HG03139 (cell line): Measurements from ENCODE around the gene GPC1.

Experiments
- ATAC-seq: cut with Tn5 transposase; IDR thresholded peaks from one replicate; pipeline ENCODE4 v1.9.1; 2021; ENCODE audit not compliant: unreplicated experiment

Gene GPC1

GRCh38 chr2:240454106-240454901 lies 18.8 kb downstream of the GPC1 start:
- ATAC-seq: no peak

- ATAC-seq: no peak
These were observed 19.8 kb downstream of the GPC1 start for GRCh38 chr2:240455272-240455646.

DNA sequence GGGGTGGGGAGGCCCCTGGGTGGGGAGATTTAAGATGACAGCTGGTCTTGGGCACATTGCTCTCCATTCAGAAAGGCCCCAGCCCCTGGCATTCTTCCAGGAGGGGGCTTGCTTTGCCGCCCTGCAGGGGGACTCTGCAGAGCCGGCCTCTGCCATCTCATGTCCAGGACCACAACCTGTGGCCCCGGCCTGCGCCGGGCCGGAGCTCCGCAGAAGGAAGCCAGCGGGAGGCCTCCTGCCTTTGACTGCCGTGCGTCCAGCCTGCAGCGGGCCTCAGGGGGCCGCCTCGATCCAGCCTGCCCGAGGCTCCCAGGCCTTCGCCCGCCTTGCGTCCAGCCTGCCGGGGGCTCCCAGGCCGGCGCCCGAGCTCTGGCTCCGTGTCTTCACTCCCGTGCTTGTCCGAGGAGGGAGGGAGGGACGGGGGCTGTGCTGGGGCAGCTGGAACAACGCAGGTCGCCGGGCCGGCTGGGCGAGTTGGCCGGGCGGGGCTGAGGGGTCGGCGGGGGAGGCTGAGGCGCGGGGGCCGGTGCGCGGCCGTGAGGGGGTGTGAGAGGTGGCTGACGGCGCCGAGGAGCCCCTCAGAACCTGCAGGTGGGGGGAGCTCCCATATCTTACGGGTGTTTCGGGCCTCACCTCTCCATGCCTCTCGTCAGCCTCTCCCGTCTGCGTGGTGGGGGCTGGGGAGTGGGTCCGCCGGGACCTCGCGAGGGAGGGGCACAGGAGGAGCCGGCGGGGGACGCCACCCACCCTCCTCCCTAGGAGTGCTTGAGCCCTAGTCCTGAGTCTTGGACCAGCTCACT lies 20.4 kb downstream of the GPC1 start:
- no peak for ATAC-seq

- no peak for ATAC-seq
These were observed 21.2 kb downstream of the GPC1 start for GRCh38 chr2:240456447-240457222.

DNA sequence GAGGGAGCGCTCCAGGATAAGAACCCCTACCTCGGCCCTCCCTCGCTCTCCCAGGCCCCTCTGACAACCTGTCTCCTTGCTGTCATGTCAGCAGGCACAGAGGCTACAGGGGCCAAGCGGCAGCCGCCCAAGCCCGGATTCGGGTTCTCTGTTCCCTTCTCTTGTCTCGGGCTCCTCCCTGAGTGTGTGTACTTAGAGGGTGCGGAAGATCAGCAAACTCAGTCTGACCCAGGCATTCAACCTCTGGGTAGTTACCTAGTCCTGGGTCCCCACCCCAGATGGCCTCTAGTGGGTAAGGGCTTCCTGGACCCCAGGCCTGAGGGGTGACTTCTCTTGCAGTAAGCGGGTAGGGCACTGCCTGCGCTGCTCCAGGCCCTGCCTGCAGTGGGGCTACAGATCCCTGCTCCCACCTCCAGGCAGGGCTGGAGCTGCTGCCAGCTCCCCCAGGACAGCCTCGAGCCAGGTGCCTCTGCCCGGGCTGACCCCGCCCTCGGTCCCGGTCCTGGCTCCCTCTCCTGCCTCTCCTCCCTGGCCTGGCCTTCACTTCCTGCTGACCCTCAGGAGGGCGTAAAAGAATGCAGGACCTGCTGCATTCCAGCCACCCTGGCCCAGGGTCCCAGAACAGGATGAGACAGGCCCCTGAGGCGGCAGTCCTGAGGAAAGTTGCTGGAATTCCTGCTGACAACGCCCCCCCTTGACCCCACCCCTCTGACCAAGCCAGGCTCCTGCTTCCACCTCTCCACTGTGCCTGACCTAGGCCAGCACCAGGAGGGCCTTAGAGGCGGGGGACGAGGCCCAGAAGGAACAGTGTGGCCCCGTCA lies 22.0 kb downstream of the GPC1 start:
- no peak for ATAC-seq

GRCh38 chr2:240458044-240458899 lies 22.8 kb downstream of the GPC1 start:
- no peak for ATAC-seq

GRCh38 chr2:240458900-240459391 lies 23.5 kb downstream of the GPC1 start:
- no peak for ATAC-seq

DNA sequence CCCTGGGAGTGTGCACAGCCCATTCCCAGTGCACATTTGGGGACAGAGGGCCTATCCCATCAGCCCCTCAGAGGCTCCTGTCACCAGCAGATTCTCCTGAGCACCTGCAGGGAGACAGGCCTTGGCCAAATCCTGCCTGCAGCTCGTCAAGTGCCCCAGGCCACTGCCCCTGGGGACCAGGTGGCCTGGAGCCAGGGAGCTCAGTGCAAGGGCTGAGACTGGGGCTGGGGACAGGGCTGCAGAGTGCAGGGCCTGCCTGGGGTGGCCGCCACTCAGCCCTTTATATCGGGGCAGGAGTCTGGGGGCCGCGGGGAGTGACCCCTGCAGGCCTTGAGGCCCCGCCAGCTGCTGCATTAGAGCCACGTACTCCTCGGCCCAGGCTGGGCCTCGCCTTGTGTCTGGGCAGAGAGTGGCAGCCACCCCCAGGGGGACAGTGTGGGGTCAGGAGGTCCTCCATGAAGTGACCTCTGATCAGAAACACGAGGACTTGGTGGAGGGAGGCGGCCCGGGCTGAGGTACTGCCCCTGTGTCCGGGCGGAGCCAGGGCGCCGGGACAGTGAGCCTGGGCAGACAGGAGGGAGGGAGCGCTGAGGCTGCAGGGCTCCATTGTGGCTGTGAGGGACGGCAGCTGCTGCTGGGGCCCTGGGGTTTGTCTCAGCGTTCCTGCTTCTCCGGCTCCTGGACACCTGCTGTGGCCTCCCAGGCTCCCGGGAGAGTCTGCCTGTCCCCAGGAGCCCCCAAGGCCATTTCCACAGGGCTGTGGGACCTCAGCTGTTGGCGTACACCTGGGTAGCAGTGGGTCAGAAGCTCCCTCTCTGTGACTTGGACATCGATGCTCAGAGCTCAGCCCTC lies 24.2 kb downstream of the GPC1 start:
- ATAC-seq: no peak

DNA sequence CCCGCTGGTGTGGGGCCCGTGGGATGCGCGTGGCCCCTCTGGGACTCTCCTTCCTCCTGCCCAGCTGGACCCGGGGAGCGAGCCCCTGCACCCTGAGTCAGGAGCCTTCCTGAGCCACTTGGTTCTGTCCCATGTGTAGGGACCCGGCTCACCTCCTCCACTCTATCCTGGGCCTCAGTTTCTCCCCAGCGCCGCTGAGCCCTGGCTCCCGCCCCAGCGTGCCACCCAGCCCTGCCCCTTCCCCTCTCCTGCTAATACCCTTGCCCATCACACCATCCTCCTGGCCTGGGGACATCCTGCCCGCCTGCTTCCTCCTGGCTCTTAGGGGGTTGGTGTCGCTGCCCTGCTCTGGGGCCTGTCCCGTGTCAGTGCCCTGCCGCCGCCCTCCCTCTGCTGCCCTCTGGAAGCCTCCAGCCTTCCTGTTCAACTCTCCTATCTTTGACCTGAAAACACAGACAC lies 24.8 kb downstream of the GPC1 start:
- no peak for ATAC-seq

DNA sequence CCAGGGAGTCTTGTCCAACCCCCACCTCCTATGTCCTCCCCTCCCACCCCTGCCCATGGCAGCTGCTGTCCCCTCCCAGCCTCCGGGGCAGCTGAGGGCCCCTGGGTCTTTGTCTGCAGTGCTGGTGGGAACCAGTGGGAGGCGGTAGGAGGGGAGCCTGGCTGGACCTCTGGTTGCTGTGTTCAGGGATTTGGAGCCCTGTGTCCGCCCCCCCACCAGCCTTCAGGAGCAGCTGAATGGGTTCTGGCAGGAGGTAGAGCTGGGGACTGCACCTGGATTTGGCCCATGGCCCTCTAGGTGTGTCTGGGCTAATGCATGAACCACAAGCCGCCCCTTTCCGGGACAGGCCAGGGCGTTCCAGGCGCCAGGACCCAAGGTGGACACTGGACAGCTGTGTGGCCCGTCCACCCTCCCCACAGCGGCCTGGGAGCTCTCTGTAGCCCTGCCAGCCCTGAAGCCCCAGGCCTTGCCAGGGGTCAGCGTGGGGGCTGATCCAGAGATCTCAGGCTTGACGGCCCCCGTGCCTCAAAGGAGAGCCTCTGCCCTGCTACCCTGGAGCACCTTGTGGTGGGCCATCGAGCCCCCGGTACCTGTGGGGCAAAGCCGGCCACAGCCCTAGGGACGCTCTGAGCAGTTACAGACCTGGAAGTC lies 25.4 kb downstream of the GPC1 start:
- ATAC-seq: no peak

DNA sequence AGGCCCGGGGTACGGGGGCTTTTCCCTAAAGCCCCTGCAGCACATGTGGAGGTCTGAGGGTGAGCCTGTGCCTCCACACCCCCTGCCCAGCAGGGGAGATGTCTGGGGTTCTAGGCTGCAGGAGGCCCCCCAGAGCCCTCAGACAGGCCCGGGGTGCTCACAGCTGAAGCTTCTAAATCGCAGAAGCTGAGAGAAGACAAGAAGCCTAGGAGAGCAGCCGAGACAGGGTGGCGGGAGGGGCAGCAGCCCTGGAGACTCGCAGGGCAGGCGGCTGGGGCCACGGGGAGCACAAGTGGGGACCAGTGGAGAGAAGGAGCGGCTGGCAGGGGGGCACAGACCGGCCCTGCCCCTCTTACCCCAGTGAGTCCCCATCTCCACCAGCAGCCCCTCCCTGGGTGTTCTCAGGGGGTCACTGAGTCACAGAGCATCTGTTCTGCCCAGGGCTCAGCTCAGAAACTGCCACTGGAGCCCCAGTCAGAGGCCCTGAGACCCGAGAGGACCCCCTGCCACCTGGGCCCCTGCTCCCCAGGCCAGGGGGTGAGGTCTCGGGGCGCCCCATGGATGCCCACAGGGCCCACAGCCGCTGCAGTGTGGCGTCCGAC lies 26.1 kb downstream of the GPC1 start:
- ATAC-seq: no peak

- ATAC-seq: no peak
These were observed 26.7 kb downstream of the GPC1 start for GRCh38 chr2:240462073-240462706.

DNA sequence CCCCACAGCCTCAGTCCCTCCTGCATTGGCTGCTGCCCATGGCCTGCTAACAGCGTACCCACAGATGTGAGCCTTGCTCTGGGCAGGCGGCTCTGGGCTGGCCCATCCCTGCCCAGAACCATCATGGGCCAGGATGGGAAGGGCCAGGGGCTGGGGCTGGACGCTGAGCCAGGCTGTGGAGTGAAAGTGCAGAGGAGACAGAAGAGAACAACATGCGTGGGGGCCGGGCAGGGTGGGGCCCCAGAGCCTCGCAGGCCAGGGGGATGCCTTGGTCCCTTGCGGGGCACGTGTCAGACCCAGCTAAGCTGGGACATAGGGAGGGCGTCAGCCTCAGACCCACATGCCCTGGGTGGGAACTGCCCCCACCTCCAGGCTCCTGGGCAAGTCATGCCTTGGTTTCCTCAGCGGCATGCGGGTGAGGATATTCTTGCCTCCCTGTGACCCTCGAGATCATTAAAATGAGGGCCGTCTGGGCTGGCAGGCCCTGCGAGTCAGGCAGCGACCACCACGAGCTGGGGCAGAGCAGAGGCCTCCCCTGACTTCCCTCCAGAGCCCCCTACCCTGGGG lies 27.3 kb downstream of the GPC1 start:
- ATAC-seq: no peak

DNA sequence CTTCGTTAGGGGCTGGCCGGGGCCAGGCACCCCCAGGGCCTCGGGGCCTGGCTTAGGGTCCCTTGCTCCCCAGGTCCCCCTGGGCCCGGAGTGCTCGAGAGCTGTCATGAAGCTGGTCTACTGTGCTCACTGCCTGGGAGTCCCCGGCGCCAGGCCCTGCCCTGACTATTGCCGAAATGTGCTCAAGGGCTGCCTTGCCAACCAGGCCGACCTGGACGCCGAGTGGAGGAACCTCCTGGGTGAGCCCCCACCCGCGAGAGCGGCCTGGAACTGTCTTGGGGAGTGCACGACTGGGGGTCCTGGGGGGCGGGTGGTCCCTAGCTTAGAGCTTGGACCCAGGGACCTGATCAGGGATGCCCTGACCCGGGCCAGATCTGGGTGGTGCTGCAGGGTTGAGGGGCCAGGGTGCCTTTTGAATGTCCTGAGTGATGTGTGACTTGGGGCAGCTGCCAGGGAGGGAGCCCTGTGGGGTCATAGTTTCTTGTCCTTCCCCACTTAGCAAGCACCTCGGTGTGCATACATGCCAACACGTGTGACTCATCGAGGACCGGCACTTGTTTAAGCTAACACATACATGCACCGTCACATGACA lies 27.9 kb downstream of the GPC1 start:
- no peak for ATAC-seq

- no peak for ATAC-seq
These were observed 28.5 kb downstream of the GPC1 start for GRCh38 chr2:240463866-240464481.
